PC-9 (cell line): ENCODE measurements around the gene ELMO3.

Experiments used
- CTCF ChIP-seq: fragments of 200-600 bp; sonication (generic); conservative IDR thresholded peaks from 2 replicates; pipeline ENCODE4 v1.6.1; 2017; ENCODE audit warnings: mixed run types, antibody characterized with exemption, mild to moderate bottlenecking, moderate library complexity
- EZH2 ChIP-seq: fragments of 200-600 bp; sonication (generic); IDR thresholded peaks from 2 replicates; pipeline ENCODE4 v1.8.0; 2017; ENCODE audit warnings: antibody characterized with exemption, low read depth

DNA sequence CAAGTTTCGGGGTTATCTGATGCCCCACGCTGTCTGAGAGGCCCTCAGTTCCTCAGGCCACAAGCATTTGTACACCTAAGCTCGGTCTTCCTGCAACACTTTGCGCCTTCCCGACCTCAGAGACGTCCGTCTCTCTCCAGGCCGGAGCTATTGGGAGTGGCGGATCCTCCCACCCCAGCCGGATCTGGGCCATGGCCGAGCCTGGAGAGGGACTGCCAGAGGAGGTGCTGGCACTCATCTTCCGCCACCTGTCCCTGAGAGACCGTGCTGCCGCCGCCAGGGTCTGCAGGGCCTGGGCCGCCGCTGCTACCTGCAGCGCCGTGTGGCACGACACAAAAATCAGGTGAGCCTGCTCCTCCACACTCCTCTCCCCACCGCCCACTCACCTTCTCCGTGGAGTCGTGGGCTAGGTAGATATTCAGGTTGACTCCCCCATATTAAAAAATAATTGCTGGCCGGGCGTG lies 37.3 kb upstream of the ELMO3 start:
- no peak for TF ChIP-seq CTCF
- no peak for TF ChIP-seq EZH2
